Skin of body (tissue), 2 donors: ENCODE results near the gene ZSCAN10. TPM values are rescaled to one million over a fixed set of nuclear protein-coding genes. Genes with fewer than 3 reads are reported as not detected.
"Not testable (repeated sequence)": the region's sequence is repeated elsewhere in the genome, so short reads cannot be mapped to it uniquely, and the experiment has no call there.

Source experiments
- DNase-seq: peaks from one replicate; lab custom pipeline; 2025; lab: John Stamatoyannopoulos, UW
- total RNA-seq: library from RNA; depleted of rRNA; stranded (reverse); fragments of >200 nt; gene quantifications from one replicate; pipeline ENCODE4 v1.2.3, GENCODE V29; 2014

The ZSCAN10 gene
- total RNA-seq, 1 donor from 2014 or later = not detected

- DNase-seq = no peak
Measured at GRCh38 chr16:3086596-3087242, 12.4 kb downstream of the ZSCAN10 start.

GRCh38 chr16:3085868-3086595 lies 13.1 kb downstream of the ZSCAN10 start:
- no peak for DNase-seq

- no peak for DNase-seq
Measured at GRCh38 chr16:3084969-3085670, 14.0 kb downstream of the ZSCAN10 start.

- no peak for DNase-seq
Measured at GRCh38 chr16:3084491-3084890, 14.6 kb downstream of the ZSCAN10 start.

GRCh38 chr16:3083408-3083807 lies 15.7 kb downstream of the ZSCAN10 start:
- DNase-seq = not testable (repeated sequence)

- not testable (repeated sequence) for DNase-seq
Measured at GRCh38 chr16:3081957-3082356, 17.1 kb downstream of the ZSCAN10 start.

GRCh38 chr16:3080024-3080423 lies 19.1 kb downstream of the ZSCAN10 start:
- DNase-seq = no peak

GRCh38 chr16:3076577-3076976 lies 22.5 kb downstream of the ZSCAN10 start:
- no peak for DNase-seq

- DNase-seq = not testable (repeated sequence)
Measured at GRCh38 chr16:3075946-3076345, 23.1 kb downstream of the ZSCAN10 start.

- no peak for DNase-seq
Measured at GRCh38 chr16:3075523-3075915, 23.6 kb downstream of the ZSCAN10 start.

GRCh38 chr16:3074860-3075522 lies 24.1 kb downstream of the ZSCAN10 start:
- no peak for DNase-seq

GRCh38 chr16:3073448-3073847 lies 25.6 kb downstream of the ZSCAN10 start:
- no peak for DNase-seq

GRCh38 chr16:3072576-3073263 lies 26.4 kb downstream of the ZSCAN10 start:
- DNase-seq = not testable (repeated sequence)

GRCh38 chr16:3072148-3072547 lies 26.9 kb downstream of the ZSCAN10 start:
- DNase-seq = not testable (repeated sequence)

GRCh38 chr16:3071655-3072054 lies 27.4 kb downstream of the ZSCAN10 start:
- no peak for DNase-seq

- no peak for DNase-seq
Measured at GRCh38 chr16:3070608-3071111, 28.4 kb downstream of the ZSCAN10 start.

- not testable (repeated sequence) for DNase-seq
Measured at GRCh38 chr16:3069146-3069545, 29.9 kb downstream of the ZSCAN10 start.

- no peak for DNase-seq
Measured at GRCh38 chr16:3068487-3068886, 30.6 kb downstream of the ZSCAN10 start.

GRCh38 chr16:3066440-3066748 lies 32.7 kb downstream of the ZSCAN10 start:
- DNase-seq = no peak

GRCh38 chr16:3065742-3066439 lies 33.2 kb downstream of the ZSCAN10 start:
- no peak for DNase-seq
